Gastroesophageal sphincter (tissue), 3 donors: Measurements from ENCODE around the gene METTL4.

Experiments used
- CTCF ChIP-seq, 4 experiments: fragments of 200-600 bp in 2 of 4; fragments of 450-650 bp in 2 of 4; sonication (generic) in 1 of 4; IDR thresholded peaks; one replicate each; pipeline ENCODE4 v1.5.1; 2017 to 2019; ENCODE audit warnings: antibody characterized with exemption in 4 of 4, mild to moderate bottlenecking in 2 of 4, moderate library complexity in 2 of 4
- POLR2A ChIP-seq, 2 donors: fragments of 450-650 bp; IDR thresholded peaks; one replicate each; pipeline ENCODE4 v1.6.1; 2017; ENCODE audit warnings: antibody characterized with exemption in 2 of 2, mild to moderate bottlenecking in 2 of 2, moderate library complexity in 1 of 2
- POLR2AphosphoS5 ChIP-seq: sonication (generic); formaldehyde crosslinking; IDR thresholded peaks from one replicate; pipeline ENCODE4 v1.6.1; 2017; ENCODE audit warnings: antibody characterized with exemption

- TF ChIP-seq POLR2A (IDR thresholded peaks at IDR 0.05) = no peak
- no peak for TF ChIP-seq POLR2AphosphoS5
- TF ChIP-seq CTCF (IDR thresholded peaks at IDR 0.05) = no peak
Observed at GRCh38 chr18:2540575-2540974, 30.7 kb downstream of the METTL4 start.
